ENCODE measurements around the gene RGS19. TPM values are rescaled to one million over a fixed set of nuclear protein-coding genes. Genes with fewer than 3 reads are reported as not detected.

Gene RGS19
- total RNA-seq, 1 experiment from 2014 or later = 29.3 TPM

DNA sequence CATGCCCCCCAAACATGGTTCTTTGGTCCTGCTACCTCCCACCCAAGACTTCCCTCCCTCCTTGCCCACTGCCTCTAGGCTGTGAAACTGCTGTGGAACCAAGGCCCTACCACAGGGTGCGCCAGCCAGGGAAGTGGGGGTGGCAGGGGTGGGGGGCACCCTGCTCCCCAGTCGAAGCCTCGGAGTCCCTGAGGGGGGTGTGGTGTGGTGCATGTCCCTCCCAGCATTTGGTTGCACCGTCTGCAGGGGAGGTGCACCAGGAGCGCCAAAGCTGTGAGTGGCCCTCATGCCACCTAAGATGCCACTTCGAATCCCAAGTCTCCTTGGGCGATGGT lies 1.8 kb downstream of the RGS19 start:
- DNase-seq (ENCODE audit: low spot score) = no peak

GRCh38 chr20:64077094-64077493 lies 2.2 kb downstream of the RGS19 start:
- no peak for DNase-seq (ENCODE audit: low spot score)

DNA sequence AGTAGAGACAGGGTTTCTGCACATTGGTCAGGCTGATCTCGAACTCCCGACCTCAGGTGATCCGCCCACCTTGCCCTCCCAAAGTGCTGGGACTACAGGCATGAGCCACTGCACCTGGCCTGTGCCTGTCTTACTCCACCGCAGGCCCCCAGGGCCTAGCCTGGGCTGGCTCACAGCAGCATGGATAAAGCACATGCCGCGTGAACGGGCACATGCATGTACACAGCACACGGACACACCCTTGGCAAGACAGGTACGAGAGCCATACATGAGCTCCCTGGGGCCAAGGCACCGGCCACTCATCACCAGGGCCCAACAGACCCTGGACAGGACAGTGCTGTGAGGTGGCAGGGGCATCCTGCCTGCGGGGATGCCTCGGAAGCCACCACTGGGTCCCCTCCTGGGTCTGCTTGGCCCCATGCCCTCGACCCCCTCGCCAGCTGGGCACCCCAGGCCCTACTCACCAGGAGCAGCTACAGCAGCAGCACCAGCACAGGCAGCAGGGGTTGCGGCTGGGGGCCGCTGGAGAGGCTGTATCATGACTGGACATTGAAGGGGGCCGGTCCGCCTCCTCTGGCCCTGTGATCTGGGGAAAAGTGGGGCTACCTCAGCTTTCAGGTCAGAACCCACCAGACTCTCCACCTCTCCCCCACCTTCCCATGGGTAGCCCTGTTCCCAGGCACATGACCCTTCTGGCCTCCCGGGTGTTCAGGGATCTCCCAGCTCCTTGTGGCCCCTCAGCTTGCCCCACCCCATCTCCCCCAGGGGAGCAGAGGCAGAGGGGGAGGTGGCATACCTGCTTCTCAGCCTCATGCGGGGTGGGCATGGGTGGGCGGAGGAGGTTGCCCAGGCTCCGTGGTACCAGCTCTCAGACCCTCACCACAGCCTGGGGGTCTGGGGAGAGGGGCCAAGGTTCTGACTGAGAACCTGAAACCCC lies 3.0 kb downstream of the RGS19 start:
- no peak for DNase-seq (ENCODE audit: low spot score)

DNA sequence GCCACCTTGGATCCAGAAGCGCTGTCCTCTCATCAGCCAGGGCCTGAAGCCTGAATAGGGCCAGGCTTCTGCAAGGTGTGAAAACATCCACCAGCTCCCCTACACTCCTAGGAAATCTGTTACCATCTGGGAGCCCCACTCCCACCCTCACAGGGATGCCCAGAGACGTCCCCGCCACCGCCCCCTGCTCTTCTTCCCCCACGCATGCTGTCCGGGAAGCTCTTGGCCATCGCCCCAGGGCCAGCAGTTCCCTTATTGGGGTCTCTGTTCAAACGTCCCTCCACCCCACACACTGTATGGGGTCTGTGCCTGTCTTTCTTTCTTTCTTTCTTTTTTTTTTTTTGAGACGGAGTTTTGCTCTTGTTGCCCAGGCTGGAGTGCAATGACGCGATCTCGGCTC lies 3.8 kb downstream of the RGS19 start:
- no peak for DNase-seq (ENCODE audit: low spot score)

DNA sequence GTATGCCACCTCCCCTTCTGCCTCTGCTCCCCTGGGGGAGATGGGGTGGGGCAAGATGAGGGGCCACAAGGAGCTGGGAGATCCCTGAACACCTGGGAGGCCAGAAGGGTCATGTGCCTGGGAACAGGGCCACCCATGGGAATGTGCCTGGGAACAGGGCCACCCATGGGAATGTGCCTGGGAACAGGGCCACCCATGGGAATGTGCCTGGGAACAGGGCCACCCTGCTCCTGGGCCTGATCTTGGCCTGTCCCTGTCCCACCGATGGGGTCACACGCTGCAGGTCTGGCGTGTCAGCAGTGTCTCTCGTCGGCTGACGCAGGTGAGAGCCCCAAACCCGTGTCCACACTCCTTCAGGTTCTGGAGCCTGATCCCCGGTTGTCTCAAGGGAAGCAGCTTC lies 4.4 kb downstream of the RGS19 start:
- no peak for DNase-seq (ENCODE audit: low spot score)

DNA sequence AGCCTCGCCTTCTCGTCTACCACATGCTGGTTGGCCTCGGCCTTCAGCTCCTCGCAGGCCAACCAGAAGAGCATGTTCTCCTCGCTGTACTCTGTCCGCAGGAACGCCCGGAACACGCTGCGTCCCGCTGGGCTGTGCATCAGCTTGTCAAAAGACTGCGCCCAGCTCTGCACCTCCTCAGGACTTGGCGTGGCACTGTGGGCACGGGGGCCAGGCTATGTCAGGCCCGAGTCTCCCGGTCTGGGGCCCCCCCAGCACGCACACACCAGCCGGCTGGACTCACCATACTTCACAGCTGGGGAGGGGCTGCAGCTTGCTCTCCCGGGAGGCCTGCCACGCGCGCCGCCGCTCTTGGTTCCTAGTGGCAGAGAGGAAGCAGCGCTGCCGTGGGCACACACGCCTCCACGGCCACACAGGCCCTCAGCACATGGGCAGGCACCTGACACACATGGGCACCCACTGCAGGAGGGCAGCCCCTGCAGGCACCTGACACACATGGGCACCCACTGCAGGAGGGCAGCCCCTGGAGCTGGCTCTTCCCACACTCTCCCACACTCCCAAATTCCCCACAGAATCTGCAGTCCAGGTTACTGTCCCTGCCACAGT lies 5.0 kb downstream of the RGS19 start:
- DNase-seq (ENCODE audit: low spot score) = no peak

DNA sequence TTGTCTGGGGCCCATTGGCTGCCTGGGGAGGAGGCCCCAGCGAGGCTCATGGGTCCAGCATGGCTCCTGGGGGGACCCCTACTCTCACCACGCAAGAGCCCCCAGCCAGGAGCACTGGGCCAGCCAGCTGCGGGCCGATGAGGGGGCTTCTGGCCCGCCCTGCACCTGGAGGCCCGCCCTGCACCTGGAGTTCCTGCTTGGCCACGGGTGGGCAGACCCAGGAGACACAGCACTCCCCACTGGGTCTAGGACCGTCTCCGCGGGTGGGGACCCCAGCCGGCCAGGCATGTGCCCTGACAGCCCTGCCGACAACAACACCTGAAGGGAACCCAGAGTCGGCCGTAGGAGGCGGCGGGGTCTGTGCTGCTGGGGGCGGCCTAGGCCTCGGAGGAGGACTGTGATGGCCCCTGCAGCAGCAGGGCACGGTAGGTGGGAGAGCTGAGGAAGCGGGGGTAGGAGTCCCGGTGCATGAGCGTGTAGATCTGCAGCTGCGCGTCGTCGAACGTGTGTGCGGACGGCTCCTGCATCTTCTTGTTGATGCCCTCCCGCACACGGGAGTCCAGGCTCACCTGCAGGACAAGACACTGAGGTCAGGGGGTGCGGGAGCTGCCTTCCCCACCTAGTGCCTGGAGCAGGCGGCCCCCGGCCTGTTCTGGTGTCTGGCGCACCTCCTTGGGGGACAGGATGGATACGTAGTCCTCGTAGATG lies 5.7 kb downstream of the RGS19 start:
- no peak for DNase-seq (ENCODE audit: low spot score)

DNA sequence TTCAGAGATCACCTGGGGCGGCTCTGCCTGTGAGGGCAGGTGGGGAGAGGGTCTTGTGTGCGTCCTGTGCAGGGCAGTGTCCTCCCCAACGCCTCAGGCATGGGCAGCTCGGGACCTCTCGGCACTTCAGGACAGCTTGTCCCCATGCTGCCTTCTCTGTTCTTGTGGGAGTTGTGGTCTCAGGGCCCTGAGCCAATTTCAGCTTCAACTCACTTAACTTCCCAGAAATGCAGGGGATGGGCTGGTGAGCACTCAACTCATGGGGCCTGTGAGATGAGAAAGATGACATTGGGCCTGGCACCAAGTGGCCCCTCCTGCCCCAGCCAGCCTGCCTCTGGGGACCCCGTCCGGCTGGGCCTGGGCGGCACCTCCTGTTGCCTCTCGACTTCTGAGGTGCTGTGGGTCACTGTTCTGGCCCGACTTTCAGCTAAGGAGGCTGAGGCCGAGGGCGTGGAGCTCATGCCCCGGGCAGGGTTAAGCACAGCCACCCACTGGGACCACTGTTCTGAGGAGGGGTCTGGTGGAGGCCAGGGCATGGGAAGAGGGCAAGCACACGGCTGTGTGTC lies 6.7 kb downstream of the RGS19 start:
- DNase-seq (ENCODE audit: low spot score) = no peak

DNA sequence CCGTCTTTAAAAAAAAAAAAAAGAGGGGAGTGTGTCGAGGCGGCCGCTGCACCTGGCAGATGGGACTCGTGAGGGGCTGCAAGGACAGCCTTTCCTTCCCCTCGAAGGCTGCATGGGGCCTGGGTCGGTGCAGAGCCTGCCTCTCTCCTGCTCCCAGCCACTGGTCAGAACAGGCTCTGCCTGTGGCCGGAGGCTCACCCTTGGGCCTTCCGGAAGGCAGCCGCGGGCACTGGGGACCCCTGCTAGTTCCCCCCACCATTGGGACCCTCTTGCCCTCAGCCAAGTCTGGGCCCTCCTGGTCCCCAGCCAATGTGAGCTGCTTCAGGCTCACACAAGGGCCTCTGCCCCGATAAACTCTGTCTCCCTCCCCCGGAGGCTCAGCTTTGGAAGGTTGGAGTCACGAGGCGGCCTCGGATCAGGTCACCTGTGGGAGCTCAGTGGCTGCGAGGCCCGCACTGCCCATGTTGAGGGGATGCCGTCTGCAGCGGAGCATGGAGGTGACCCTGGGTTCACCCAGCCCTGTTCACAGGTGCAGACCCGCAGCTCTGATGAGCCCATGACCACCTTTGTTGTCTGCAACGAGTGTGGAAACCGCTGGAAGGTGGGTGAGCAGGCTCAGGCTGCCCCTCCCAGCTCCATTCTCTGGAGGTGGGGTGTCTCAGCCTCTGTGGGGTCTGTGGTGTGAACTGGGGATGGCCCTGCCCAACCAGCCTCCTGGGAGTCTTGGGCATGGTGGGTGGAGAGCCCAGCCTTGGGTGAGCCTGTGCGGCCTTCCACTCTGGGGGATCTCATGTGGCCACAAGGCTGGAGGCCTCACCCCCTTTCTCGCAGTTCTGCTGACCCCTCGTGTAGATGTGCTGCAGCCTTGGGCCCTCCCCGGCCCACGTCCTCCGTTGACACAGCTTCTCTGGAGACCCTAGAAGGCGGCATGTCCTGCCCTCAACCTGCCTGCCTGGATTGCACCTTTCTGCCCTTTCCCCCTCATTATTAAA lies 7.7 kb downstream of the RGS19 start:
- no peak for DNase-seq (ENCODE audit: low spot score)

DNA sequence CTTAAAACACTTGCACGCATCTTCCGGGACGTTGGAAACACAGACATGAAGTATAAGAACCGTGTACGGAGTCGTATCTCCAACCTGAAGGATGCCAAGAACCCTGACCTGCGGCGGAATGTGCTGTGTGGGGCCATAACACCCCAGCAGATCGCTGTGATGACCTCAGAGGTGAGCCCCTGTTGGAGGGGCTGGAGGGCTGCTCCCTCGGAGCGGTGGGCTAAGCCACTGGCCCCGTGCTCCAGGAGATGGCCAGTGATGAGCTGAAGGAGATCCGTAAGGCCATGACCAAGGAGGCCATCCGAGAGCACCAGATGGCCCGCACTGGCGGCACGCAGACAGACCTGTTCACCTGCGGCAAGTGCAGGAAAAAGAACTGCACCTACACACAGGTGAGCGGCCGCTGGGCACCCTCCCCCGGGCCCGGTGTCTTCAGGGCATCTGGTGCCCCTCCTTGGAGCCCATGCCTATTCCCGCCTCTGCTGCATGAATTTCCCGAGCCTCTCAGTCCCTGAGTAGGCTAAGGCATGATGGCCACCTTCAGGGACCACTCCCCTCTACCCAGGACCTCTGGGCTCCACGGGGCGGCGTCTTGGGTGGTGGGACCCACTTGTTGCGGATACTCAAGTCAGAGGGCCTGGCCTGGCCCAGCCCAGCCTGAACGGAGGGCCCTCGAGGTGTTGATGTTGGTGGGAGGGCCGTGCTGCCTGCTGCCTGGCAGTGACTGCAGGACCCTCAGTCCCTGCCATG lies 8.9 kb downstream of the RGS19 start:
- no peak for DNase-seq (ENCODE audit: low spot score)

GRCh38 chr20:64069614-64070243 lies 9.6 kb downstream of the RGS19 start:
- DNase-seq (ENCODE audit: low spot score) = no peak

GRCh38 chr20:64069209-64069613 lies 10.1 kb downstream of the RGS19 start:
- DNase-seq (ENCODE audit: low spot score) = no peak

DNA sequence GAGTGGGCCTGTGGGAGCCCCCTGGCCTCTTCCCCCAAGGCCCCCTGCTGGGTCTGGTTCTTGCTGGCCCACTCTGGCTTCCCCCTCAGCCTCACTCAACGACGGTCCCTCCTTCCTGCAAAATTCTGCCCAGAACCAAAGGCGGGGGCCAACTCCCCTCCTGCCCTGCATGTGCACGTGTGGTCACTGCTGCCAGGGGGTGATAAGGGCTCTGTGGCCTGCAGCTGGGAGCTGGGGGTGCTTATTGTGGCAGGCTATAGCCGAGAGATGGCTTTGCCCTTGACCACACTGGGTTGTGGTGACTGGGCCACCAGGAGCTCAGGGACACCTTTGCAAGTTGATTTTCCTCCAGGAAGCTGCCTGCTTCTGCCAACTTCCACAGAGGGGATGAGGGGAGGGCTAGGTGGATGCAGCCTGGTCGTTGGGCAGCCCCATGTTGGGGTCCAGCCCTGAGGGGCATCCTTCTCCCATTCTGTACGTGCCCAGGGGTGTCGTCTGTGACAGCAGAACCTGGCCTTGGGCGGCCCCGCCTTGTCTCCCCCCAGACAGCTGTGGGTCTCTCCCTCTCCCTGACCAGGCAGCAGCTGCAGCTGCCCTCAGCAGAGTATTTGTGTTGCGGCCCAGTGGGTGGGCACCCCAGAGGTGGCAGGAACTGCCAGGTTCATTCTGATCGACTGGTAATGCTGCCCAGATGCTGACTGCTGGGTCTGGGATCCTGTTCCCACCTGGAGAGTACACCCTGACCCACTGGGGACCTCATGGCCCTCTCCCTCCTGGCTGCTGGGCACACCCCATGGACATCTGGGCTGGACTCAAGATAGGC lies 10.7 kb downstream of the RGS19 start:
- no peak for DNase-seq (ENCODE audit: low spot score)

GRCh38 chr20:64067733-64068307 lies 11.5 kb downstream of the RGS19 start:
- no peak for DNase-seq (ENCODE audit: low spot score)

- no peak for DNase-seq (ENCODE audit: low spot score)
Observed at GRCh38 chr20:64067005-64067632, 12.2 kb downstream of the RGS19 start.

GRCh38 chr20:64065974-64066343 lies 13.4 kb downstream of the RGS19 start:
- peak; percentile 99 for DNase-seq (ENCODE audit: low spot score)

DNA sequence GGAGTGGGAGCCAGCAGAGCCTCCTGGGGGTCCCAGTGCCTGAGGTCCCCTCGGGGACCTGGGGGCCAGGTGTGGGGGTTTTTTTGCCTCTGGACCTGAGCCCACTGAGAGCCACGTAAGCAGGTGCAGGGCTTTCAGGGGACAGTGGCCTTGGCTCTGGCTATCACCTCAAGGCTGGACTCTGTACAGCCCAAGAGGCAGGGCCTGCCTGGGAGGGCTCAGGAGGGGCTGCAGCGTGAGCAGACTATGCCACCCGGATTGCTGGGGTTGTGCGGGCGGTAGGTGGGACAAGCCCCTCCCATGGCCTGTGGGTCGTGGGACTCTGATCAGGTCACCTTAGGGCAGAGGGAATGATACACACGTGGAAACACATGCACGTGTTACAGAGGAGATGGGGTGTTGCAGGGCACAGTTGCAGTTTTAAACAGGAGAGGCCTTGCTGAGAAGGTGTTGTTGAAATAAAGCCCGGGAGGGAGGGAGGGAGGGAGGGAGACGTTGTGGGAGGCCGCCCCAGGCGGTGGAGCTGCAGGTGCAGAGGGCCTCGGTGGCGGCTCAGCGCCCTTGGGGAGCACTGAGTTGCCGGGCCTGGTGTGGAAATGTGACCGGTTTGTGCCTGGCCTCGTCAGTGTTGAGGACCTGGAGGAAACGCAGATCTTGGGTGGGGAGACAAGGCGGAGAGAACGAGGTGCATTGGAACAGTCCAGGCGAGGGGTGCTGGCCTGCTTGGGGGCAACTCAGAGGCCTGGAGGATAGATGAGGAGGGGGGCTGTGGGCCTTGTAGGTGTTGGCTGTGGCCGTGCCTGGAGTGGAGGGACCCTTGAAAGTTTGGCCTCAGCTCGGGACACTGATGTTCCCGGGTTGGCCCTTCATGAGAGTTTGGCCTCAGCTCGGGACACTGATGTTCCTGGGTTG lies 14.0 kb downstream of the RGS19 start:
- no peak for DNase-seq (ENCODE audit: low spot score)
